OCI-LY7 (cell line): Measurements from ENCODE around the gene PPM1H.

ENCODE experiments used
- CTCF ChIP-seq: fragments of 200-600 bp; sonication (generic); conservative IDR thresholded peaks from 2 replicates; pipeline ENCODE4 v1.5.1; 2014; ENCODE audit warnings: mild to moderate bottlenecking, antibody characterized with exemption, low read length, moderate library complexity, mixed read lengths
- EZH2phosphoT487 ChIP-seq: fragments of 200-600 bp; sonication (generic); IDR thresholded peaks from 2 replicates; pipeline ENCODE4 v1.6.1; 2018; ENCODE audit warnings: low read depth, borderline replicate concordance, mild to moderate bottlenecking, mixed run types, antibody characterized with exemption, low read length, moderate library complexity, mixed read lengths

- TF ChIP-seq CTCF (peak; percentile 53), EZH2phosphoT487 (no peak)
Measured at GRCh38 chr12:62599854-62600437, 335.0 kb downstream of the PPM1H start.
